ENCODE measurements around the gene MAP3K9.

MAP3K9 gene

DNA sequence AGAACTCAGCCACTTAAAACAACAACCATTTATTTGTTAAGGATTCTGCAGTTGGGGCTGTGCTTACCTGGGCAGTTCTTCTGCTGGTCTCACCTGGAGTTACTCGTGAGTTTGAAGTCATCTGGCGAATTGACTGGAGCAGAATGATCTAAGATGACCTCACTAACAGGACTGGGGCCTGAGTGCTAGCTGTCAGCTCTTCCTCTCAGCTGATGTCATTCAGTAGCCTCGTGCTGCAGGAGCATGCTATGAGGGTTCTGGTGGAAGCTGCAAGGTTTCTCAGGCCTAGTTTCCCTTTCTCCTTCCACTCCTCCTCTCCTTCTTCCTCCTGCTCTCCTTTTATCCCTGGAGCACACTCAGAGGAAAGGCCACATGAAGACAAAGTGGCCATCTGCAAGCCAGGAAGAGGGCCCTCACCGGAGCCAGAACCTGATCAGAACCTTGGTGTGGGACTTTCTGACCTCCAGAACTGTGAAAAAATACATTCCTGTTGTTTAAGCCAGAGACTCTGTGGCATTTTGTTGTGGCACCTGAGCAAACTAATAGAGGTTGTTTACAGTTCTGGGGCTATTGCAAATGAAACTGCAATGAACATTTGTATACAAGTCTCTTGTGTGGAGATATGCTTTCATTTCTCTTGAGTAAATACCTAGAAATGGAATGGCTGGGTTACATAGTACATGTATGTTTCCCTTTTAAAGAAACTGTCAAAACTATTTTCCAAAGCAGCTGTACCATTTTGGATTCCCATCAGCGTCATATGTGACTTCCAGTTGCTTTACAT lies 21.9 kb upstream of the MAP3K9 start:
- no peaks in the 10 kb centered on the region for H3K9me2 ChIP-seq (replicated peaks; ENCODE audit: insufficient read depth, low read length)
- H3K9me3 ChIP-seq (ENCODE audit: insufficient read depth, low read length): no peaks in the 10 kb centered on the region
- H3F3A ChIP-seq (ENCODE audit: insufficient read depth): no peaks in the 10 kb centered on the region
- H3K4me2 ChIP-seq (ENCODE audit: low read depth, low read length, poor library complexity, severe bottlenecking): no peak overlapping the region
- H3K27me3 ChIP-seq (ENCODE audit: low read length): no peaks in the 10 kb centered on the region
- no peak overlapping the region for H2AFZ ChIP-seq (ENCODE audit: low read depth, low read length, severe bottlenecking)
- no peaks in the 10 kb centered on the region for H3K36me3 ChIP-seq (ENCODE audit: low read length)
- H4K20me1 ChIP-seq (ENCODE audit: low read depth, low read length): no peaks in the 10 kb centered on the region
- H3K9ac ChIP-seq (ENCODE audit: low read length): no peak overlapping the region
- no peak overlapping the region for H3K27ac ChIP-seq (ENCODE audit: low read depth, low read length)
- H3K79me2 ChIP-seq (ENCODE audit: insufficient read depth, low read length): no peaks in the 10 kb centered on the region
- no peak overlapping the region for H3K4me3 ChIP-seq (ENCODE audit: insufficient read depth, low read length, poor library complexity, severe bottlenecking)
- TF ChIP-seq, protein P1, sequence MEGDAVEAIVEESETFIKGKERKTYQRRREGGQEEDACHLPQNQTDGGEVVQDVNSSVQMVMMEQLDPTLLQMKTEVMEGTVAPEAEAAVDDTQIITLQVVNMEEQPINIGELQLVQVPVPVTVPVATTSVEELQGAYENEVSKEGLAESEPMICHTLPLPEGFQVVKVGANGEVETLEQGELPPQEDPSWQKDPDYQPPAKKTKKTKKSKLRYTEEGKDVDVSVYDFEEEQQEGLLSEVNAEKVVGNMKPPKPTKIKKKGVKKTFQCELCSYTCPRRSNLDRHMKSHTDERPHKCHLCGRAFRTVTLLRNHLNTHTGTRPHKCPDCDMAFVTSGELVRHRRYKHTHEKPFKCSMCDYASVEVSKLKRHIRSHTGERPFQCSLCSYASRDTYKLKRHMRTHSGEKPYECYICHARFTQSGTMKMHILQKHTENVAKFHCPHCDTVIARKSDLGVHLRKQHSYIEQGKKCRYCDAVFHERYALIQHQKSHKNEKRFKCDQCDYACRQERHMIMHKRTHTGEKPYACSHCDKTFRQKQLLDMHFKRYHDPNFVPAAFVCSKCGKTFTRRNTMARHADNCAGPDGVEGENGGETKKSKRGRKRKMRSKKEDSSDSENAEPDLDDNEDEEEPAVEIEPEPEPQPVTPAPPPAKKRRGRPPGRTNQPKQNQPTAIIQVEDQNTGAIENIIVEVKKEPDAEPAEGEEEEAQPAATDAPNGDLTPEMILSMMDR (IDR thresholded peaks at IDR 0.05; ENCODE audit: insufficient read depth, low read length, poor library complexity, severe bottlenecking): no peak
- no peak for TF ChIP-seq EZH2phosphoT487 (conservative IDR thresholded peaks at IDR 0.05; ENCODE audit: low read length)

DNA sequence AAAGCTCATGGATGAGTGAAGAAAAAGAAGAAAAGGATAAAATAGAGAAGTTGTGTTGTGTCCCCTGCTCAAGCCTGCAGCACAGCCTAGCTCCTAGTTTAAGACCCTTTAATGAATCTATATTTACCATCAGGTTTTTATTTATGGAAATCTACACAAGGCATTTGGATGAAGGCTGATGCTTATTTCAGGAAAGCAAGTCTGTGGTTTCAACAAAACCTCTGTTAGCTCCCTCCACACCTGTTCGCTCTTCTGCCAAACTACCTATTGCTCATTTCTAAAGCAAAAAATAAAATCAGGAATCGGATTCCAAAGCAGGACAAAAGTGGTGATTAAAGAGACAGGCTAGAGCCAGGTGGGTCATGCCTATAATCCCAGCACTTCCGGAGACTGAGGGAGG lies 18.9 kb upstream of the MAP3K9 start:
- no peak overlapping the region for H3K9ac ChIP-seq (ENCODE audit: low read length)
- H3F3A ChIP-seq (ENCODE audit: insufficient read depth): no peaks in the 10 kb centered on the region; the same call in 1 of the 2 replicates
- H3K27me3 ChIP-seq (ENCODE audit: low read length): no peaks in the 10 kb centered on the region
- no peak for TF ChIP-seq EZH2phosphoT487 (conservative IDR thresholded peaks at IDR 0.05; ENCODE audit: low read length)
- TF ChIP-seq, protein P1 (IDR thresholded peaks at IDR 0.05; ENCODE audit: insufficient read depth, low read length, poor library complexity, severe bottlenecking): no peak
- H3K4me3 ChIP-seq (ENCODE audit: insufficient read depth, low read length, poor library complexity, severe bottlenecking): no peak overlapping the region
- no peak overlapping the region for H3K4me2 ChIP-seq (ENCODE audit: low read depth, low read length, poor library complexity, severe bottlenecking)
- H2AFZ ChIP-seq (ENCODE audit: low read depth, low read length, severe bottlenecking): no peak overlapping the region
- H4K20me1 ChIP-seq (ENCODE audit: low read depth, low read length): no peaks in the 10 kb centered on the region
- no peaks in the 10 kb centered on the region for H3K36me3 ChIP-seq (ENCODE audit: low read length)
- no peaks in the 10 kb centered on the region for H3K79me2 ChIP-seq (ENCODE audit: insufficient read depth, low read length)
- H3K27ac ChIP-seq (ENCODE audit: low read depth, low read length): no peak overlapping the region
- no peaks in the 10 kb centered on the region for H3K9me2 ChIP-seq (replicated peaks; ENCODE audit: insufficient read depth, low read length)
- no peaks in the 10 kb centered on the region for H3K9me3 ChIP-seq (ENCODE audit: insufficient read depth, low read length)

DNA sequence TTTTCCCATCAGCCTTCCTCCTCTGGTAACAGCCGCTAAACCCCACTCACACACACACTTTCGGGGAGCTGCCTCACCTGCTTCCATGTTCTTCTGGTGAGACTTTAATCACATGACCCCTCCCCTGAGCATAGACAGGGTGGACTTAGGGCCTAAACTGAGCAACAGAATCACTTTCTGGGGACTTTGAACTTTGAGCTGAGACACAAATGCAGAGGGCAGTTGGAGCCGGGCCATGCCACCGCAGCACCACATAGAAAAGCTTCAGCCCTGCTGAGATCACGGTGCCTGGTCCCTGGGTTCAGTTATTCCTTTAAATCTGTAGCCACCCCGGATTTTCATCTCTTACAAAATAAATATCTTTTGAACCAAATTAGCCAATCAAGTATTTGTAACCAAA lies 18.4 kb upstream of the MAP3K9 start:
- Histone ChIP-seq H3K9me2 (replicated peaks; ENCODE audit: insufficient read depth, low read length) (no peaks in the 10 kb centered on the region), H3K36me3 (ENCODE audit: low read length) (no peaks in the 10 kb centered on the region), H3K27me3 (ENCODE audit: low read length) (no peaks in the 10 kb centered on the region), H3K27ac (ENCODE audit: low read depth, low read length) (no peak overlapping the region), H4K20me1 (ENCODE audit: low read depth, low read length) (no peaks in the 10 kb centered on the region), H2AFZ (ENCODE audit: low read depth, low read length, severe bottlenecking) (no peak overlapping the region), H3K4me2 (ENCODE audit: low read depth, low read length, poor library complexity, severe bottlenecking) (no peak overlapping the region), H3K4me3 (ENCODE audit: insufficient read depth, low read length, poor library complexity, severe bottlenecking) (no peak overlapping the region), H3F3A (ENCODE audit: insufficient read depth) (no peaks in the 10 kb centered on the region; the same call in 1 of the 2 replicates), H3K79me2 (ENCODE audit: insufficient read depth, low read length) (no peaks in the 10 kb centered on the region), H3K9ac (ENCODE audit: low read length) (no peak overlapping the region), H3K9me3 (ENCODE audit: insufficient read depth, low read length) (no peaks in the 10 kb centered on the region)
- TF ChIP-seq, protein P1 (IDR thresholded peaks at IDR 0.05; ENCODE audit: insufficient read depth, low read length, poor library complexity, severe bottlenecking): no peak
- TF ChIP-seq EZH2phosphoT487 (conservative IDR thresholded peaks at IDR 0.05; ENCODE audit: low read length): no peak
